ENCODE measurements around the gene TIGD1. TPM values are rescaled to one million over a fixed set of nuclear protein-coding genes. Genes with fewer than 3 reads are reported as not detected.

Gene TIGD1
- total RNA-seq (2021) (9.0 and 9.8 TPM in 2 replicates), Bru-seq, nascent RNA (percentile 93 among the genes with signal in this experiment), BruChase-seq, experiment 1, labeled RNA remaining after a 2-hour chase (percentile 95 among the genes with signal in this experiment), BruChase-seq, experiment 2, labeled RNA remaining after a 6-hour chase (percentile 77 among the genes with signal in this experiment)
- long read RNA-seq, partial matches to known transcripts, result 0 of 3 reads
- long read RNA-seq, other reads (novel, unspliced or antisense), result 0 of 3 reads

DNA sequence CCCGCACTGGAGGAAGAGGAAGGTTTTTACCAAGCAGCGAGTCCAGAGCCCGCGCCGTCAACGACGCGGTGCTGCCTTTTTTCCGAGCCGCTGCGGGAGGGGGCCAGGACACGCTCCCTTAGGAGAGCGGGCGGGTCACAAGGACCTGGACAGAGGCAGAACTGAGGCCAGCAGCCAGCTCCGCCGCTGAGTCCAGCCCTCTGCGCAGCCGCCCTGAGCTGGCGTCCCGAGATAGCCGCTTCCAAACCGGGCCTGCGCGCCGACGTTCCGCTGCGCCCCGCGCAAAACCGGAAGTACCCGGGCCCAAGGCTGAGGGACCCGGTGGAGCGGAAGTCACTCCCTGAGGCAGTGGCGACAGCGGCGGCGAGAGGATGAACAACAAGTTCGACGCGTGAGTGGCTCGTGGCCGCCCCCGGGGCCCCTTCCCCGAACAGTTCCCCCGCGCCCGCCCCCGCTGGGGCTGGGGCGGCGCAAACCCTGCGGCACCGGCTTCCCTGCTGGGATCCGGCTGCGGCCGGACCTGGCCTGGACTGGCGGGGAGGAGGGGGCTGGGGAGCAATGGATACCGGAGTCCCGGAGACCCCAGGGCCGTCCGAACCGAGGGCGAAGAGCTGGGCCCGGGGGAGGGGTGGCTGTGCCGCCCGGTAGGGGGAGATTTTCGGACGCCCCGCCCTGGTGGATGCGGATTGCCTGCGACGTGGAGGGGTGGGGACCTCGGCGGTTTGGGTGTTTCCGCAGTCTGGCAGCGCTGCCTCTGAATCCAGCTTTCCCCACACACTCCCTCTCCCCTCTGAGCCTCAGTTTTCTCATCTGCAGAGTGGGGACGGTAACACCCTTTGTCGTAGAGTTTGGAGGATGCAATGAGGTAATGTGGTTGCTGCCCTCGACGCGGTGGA is at the start of gene TIGD1, which contains the start of gene EIF4E2:
Gene TIGD1 (minus strand): TSS at position 204 of the 896 bp plus-strand sequence. CDS start 675 bp downstream, outside the sequence.
Gene EIF4E2 (plus strand): TSS at position 336 of the 896 bp plus-strand sequence. CDS start 36 bp downstream, at position 372.
- TF ChIP-seq, protein P1, sequence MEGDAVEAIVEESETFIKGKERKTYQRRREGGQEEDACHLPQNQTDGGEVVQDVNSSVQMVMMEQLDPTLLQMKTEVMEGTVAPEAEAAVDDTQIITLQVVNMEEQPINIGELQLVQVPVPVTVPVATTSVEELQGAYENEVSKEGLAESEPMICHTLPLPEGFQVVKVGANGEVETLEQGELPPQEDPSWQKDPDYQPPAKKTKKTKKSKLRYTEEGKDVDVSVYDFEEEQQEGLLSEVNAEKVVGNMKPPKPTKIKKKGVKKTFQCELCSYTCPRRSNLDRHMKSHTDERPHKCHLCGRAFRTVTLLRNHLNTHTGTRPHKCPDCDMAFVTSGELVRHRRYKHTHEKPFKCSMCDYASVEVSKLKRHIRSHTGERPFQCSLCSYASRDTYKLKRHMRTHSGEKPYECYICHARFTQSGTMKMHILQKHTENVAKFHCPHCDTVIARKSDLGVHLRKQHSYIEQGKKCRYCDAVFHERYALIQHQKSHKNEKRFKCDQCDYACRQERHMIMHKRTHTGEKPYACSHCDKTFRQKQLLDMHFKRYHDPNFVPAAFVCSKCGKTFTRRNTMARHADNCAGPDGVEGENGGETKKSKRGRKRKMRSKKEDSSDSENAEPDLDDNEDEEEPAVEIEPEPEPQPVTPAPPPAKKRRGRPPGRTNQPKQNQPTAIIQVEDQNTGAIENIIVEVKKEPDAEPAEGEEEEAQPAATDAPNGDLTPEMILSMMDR (conservative IDR thresholded peaks at IDR 0.05; ENCODE audit: low read depth, low read length), result peak; percentile 46
- no peak for TF ChIP-seq EZH2 (IDR thresholded peaks at IDR 0.05; ENCODE audit: borderline replicate concordance, low read depth, low read length, poor library complexity, severe bottlenecking)
- peak; percentile 96 for DNase-seq (ENCODE audit: low spot score)
- Histone ChIP-seq H3K4me1 (ENCODE audit: insufficient read depth, low read length, poor library complexity, severe bottlenecking) (peaks cover 8% of the 10 kb centered on the region), H3K4me3 (ENCODE audit: low read depth, low read length, poor library complexity, severe bottlenecking) (peak within 1 kb of the TSS; percentile 76), H3K36me3 (ENCODE audit: insufficient read depth, low read length, poor library complexity, severe bottlenecking) (peaks cover 22% of the 10 kb centered on the region), H3K27me3 (replicated peaks; ENCODE audit: insufficient read depth, low read depth, low read length, poor library complexity) (no peaks in the 10 kb centered on the region), H3K9me3 (ENCODE audit: low read depth, low read length, poor library complexity, severe bottlenecking) (no peaks in the 10 kb centered on the region), H3K27ac (ENCODE audit: low read depth, low read length, poor library complexity, severe bottlenecking) (peak within 1 kb of the TSS; percentile 96)
- ChIA-PET POLR2A (ENCODE audit: low non-redundant PET) (interaction anchor here (0.6 kb wide), 1 partner anchor 200 kb away, joined by 3 read pairs; no protein-coding TSS in a partner anchor), CTCF (no interaction called here)
- TSS peak; percentile 43 for BruUV-seq (replicated peaks)
- intact Hi-C loops (cut with micrococcal nuclease; ENCODE audit: unreplicated experiment), result no loop called here

DNA sequence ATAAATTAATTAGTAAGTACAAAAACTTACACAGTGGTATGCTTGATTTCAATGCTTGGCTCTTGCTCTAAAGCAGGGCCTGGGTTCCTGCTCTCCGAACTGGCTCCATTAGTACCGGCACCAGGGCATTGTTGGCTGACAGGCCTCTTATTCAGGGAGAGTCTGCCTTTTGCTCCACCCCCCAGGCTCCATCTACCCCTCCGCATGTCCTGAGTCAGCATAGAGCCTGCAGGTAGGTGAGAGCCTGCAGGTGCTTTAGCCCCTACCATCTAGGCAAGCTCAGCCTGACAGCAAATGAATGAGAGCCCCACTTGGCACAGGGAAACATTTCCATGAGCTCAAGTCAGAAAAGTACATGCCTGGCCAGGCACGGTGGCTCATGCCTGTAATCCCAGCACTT is 47.9 kb upstream of the TIGD1 start:
- BruUV-seq (replicated peaks), result no TSS peak
- H3K4me1 ChIP-seq (ENCODE audit: insufficient read depth, low read length, poor library complexity, severe bottlenecking), result no peaks in the 10 kb centered on the region
- ChIA-PET POLR2A (ENCODE audit: low non-redundant PET) (no interaction called here), CTCF (no interaction called here)
- H3K27ac ChIP-seq (ENCODE audit: low read depth, low read length, poor library complexity, severe bottlenecking), result no peak overlapping the region
- DNase-seq (ENCODE audit: low spot score), result no peak
- no peak overlapping the region for H3K4me3 ChIP-seq (ENCODE audit: low read depth, low read length, poor library complexity, severe bottlenecking)
- H3K27me3 ChIP-seq (replicated peaks; ENCODE audit: insufficient read depth, low read depth, low read length, poor library complexity), result no peaks in the 10 kb centered on the region
- no peak for TF ChIP-seq EZH2 (IDR thresholded peaks at IDR 0.05; ENCODE audit: borderline replicate concordance, low read depth, low read length, poor library complexity, severe bottlenecking)
- TF ChIP-seq, protein P1 (conservative IDR thresholded peaks at IDR 0.05; ENCODE audit: low read depth, low read length), result no peak
- intact Hi-C loops (cut with micrococcal nuclease; ENCODE audit: unreplicated experiment), result no loop called here
- no peaks in the 10 kb centered on the region for H3K36me3 ChIP-seq (ENCODE audit: insufficient read depth, low read length, poor library complexity, severe bottlenecking)
- no peaks in the 10 kb centered on the region for H3K9me3 ChIP-seq (ENCODE audit: low read depth, low read length, poor library complexity, severe bottlenecking)

DNA sequence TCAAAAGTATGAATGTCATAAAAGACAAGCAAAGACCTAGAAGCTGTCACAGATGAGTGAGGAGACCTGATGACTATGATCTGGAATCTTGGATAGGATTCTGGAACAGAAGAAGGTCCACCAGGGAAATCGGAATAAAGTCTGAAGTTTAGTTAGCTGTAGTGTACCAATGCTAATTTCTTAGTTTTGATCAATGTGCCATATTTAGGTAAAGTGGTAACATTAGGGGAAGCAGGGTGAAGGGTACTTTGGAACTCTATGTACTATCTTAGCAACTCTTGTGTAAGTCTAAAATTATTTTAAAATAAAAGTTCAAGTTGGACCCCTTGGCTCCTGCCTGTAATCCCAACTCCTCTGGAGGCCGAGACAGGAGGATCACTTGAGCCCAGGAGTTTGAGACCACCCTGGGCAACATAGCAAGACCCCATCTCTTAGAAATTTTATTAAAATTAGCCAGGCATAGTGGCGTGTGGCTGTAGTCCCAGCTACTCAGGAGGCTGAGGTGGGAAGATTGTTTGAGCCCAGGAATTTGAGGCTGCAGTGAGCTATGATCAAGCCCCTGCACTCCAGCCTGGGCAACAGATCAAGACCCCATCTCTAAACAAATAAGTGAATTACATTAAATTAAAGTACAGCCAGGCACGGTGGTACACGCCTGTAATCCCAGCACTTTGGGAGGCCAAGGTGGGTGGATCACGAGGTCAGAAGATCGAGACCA is 47.2 kb upstream of the TIGD1 start:
- POLR2A ChIA-PET (ENCODE audit: low non-redundant PET), result no interaction called here
- Histone ChIP-seq H3K4me1 (ENCODE audit: insufficient read depth, low read length, poor library complexity, severe bottlenecking) (no peaks in the 10 kb centered on the region), H3K9me3 (ENCODE audit: low read depth, low read length, poor library complexity, severe bottlenecking) (no peaks in the 10 kb centered on the region), H3K27me3 (replicated peaks; ENCODE audit: insufficient read depth, low read depth, low read length, poor library complexity) (no peaks in the 10 kb centered on the region), H3K36me3 (ENCODE audit: insufficient read depth, low read length, poor library complexity, severe bottlenecking) (no peaks in the 10 kb centered on the region), H3K27ac (ENCODE audit: low read depth, low read length, poor library complexity, severe bottlenecking) (no peak overlapping the region), H3K4me3 (ENCODE audit: low read depth, low read length, poor library complexity, severe bottlenecking) (no peak overlapping the region)
- CTCF ChIA-PET, result no interaction called here
- BruUV-seq (replicated peaks), result no TSS peak
- no peak for TF ChIP-seq EZH2 (IDR thresholded peaks at IDR 0.05; ENCODE audit: borderline replicate concordance, low read depth, low read length, poor library complexity, severe bottlenecking)
- TF ChIP-seq, protein P1 (conservative IDR thresholded peaks at IDR 0.05; ENCODE audit: low read depth, low read length), result no peak
- DNase-seq (ENCODE audit: low spot score), result no peak
- intact Hi-C loops (cut with micrococcal nuclease; ENCODE audit: unreplicated experiment), result no loop called here
